ENCODE results near the gene PCBP3.
"Not testable (repeated sequence)": the region's sequence is repeated elsewhere in the genome, so short reads cannot be mapped to it uniquely, and the experiment has no call there.

PCBP3 gene

GRCh38 chr21:45882645-45883044, 239.1 kb downstream of the PCBP3 start:
- peak; percentile 33 for DNase-seq

GRCh38 chr21:45883090-45883489, 239.6 kb downstream of the PCBP3 start:
- DNase-seq: no peak

GRCh38 chr21:45885597-45885929, 242.0 kb downstream of the PCBP3 start:
- no peak for DNase-seq

GRCh38 chr21:45885930-45886601, 242.5 kb downstream of the PCBP3 start:
- DNase-seq: peak; percentile 75

- peak; percentile 73 for DNase-seq
These were observed 243.1 kb downstream of the PCBP3 start for GRCh38 chr21:45886610-45887026.

- peak; percentile 58 for DNase-seq
These were observed 243.6 kb downstream of the PCBP3 start for GRCh38 chr21:45887120-45887611.

- DNase-seq: peak; percentile 59
These were observed 244.3 kb downstream of the PCBP3 start for GRCh38 chr21:45887788-45888187.

- peak; percentile 62 for DNase-seq
These were observed 245.0 kb downstream of the PCBP3 start for GRCh38 chr21:45888386-45889009.

GRCh38 chr21:45889256-45889655, 245.7 kb downstream of the PCBP3 start:
- peak; percentile 56 for DNase-seq

GRCh38 chr21:45889961-45890360, 246.4 kb downstream of the PCBP3 start:
- DNase-seq: no peak

- no peak for DNase-seq
These were observed 248.0 kb downstream of the PCBP3 start for GRCh38 chr21:45891388-45892155.

GRCh38 chr21:45892156-45892915, 248.8 kb downstream of the PCBP3 start:
- DNase-seq: no peak

- DNase-seq: no peak
These were observed 249.6 kb downstream of the PCBP3 start for GRCh38 chr21:45892916-45893739.

- no peak for DNase-seq
These were observed 250.4 kb downstream of the PCBP3 start for GRCh38 chr21:45893740-45894449.

- no peak for DNase-seq
These were observed 250.9 kb downstream of the PCBP3 start for GRCh38 chr21:45894450-45894825.

- no peak for DNase-seq
These were observed 251.6 kb downstream of the PCBP3 start for GRCh38 chr21:45894906-45895777.

- no peak for DNase-seq
These were observed 252.3 kb downstream of the PCBP3 start for GRCh38 chr21:45895778-45896370.

- DNase-seq: not testable (repeated sequence)
These were observed 252.9 kb downstream of the PCBP3 start for GRCh38 chr21:45896431-45896830.

- DNase-seq: no peak
These were observed 253.9 kb downstream of the PCBP3 start for GRCh38 chr21:45897191-45898027.

All from activated effector memory CD4-positive, alpha-beta T cell treated with anti-CD3 and anti-CD28 coated beads, Interleukin-2, amount 50 U/mL, for 16 hours (primary cell).